CD4-positive, alpha-beta T cell (primary cell): ENCODE data around the gene MRPS15. TPM values are rescaled to one million over a fixed set of nuclear protein-coding genes. Genes with fewer than 3 reads are reported as not detected.

Experiments
- ATAC-seq: fragments of 200-7000 bp; cut with Tn5 transposase; one replicate; pipeline ENCODE4 v1.10.0; 2022; ENCODE audit warnings: mild to moderate bottlenecking; ENCODE audit not compliant: poor library complexity
- CTCF ChIA-PET: fragments of 350-600 bp; sonication (Branson Sonifier 250); formaldehyde crosslinking; loops from one replicate; lab custom pipeline; 2021; ENCODE audit warnings: antibody characterized with exemption, inconsistent platforms; lab: Charles Lee
- POLR2A ChIA-PET: fragments of 350-600 bp; sonication (Branson Sonifier 250); formaldehyde crosslinking; loops from one replicate; lab custom pipeline; 2021; ENCODE audit warnings: antibody characterized with exemption, inconsistent platforms; lab: Charles Lee
- DNase-seq, 14 experiments: peaks; one replicate each; pipeline ENCODE4 v3.0.0-alpha.2; 2013 to 2020; ENCODE audit warnings: mixed read lengths in 2 of 14
- H3K27ac ChIP-seq, 2 donors: one replicate each; pipeline versions ENCODE4 v1.5.1 to v1.7.0; 2013; ENCODE audit warnings: low read length in 2 of 2, low read depth in 1 of 2, mild to moderate bottlenecking in 1 of 2
- H3K27me3 ChIP-seq, 2 experiments: 1 replicate in 1 of 2; 2 replicates in 1 of 2; pipeline versions ENCODE4 v1.6.1 to v1.7.0; 2013; ENCODE audit warnings: low read length in 2 of 2, control low read depth in 1 of 2, mild to moderate bottlenecking in 1 of 2, moderate library complexity in 1 of 2; ENCODE audit not compliant: insufficient read depth in 2 of 2, control insufficient read depth in 1 of 2
- H3K36me3 ChIP-seq: one replicate; pipeline ENCODE4 v1.6.1; 2013; ENCODE audit warnings: low read length, control low read depth; ENCODE audit not compliant: insufficient read depth
- H3K4me1 ChIP-seq: one replicate; pipeline ENCODE4 v1.6.1; 2013; ENCODE audit warnings: low read length, control low read depth; ENCODE audit not compliant: insufficient read depth
- H3K4me3 ChIP-seq: one replicate; pipeline ENCODE4 v1.5.1; 2013; ENCODE audit warnings: mild to moderate bottlenecking, low read length, moderate library complexity
- H3K9me3 ChIP-seq, 2 experiments: 1 replicate in 1 of 2; 2 replicates in 1 of 2; pipeline versions ENCODE4 v1.6.1 to v1.7.0; 2013; ENCODE audit warnings: low read length in 2 of 2, mild to moderate bottlenecking in 2 of 2, control low read depth in 1 of 2, moderate library complexity in 1 of 2; ENCODE audit not compliant: control insufficient read depth in 1 of 2, insufficient read depth in 1 of 2
- H3K27ac Mint-ChIP-seq: one replicate; pipeline ENCODE4 v1.8.0; 2020; ENCODE audit warnings: mixed read lengths
- H3K27me3 Mint-ChIP-seq: one replicate; pipeline ENCODE4 v1.8.0; 2021; ENCODE audit warnings: mixed read lengths
- H3K36me3 Mint-ChIP-seq: one replicate; pipeline ENCODE4 v1.8.0; 2021; ENCODE audit warnings: low read depth, mixed read lengths
- H3K4me1 Mint-ChIP-seq: one replicate; pipeline ENCODE4 v1.8.0; 2021; ENCODE audit warnings: low read depth, mixed read lengths
- H3K4me3 Mint-ChIP-seq: one replicate; pipeline ENCODE4 v1.8.0; 2020; ENCODE audit warnings: mild to moderate bottlenecking, mixed read lengths
- H3K9me3 Mint-ChIP-seq: one replicate; pipeline ENCODE4 v1.8.0; 2020; ENCODE audit warnings: mixed read lengths
- CTCF ChIP-seq: fragments of 200-600 bp; IDR thresholded peaks from one replicate; pipeline ENCODE4 v1.8.0; 2022; ENCODE audit warnings: antibody characterized with exemption, mild to moderate bottlenecking
- intact Hi-C, 2 experiments: fragments of 100-400 bp; cut with DNase I in 1 of 2; cut with micrococcal nuclease in 1 of 2; formaldehyde crosslinking; loops; one replicate each; pipeline versions ENCODE4 v1.15.1 to v1.9.0; 2023 to 2025; cut with DNase I, micrococcal nuclease
- total RNA-seq, 174 experiments: library from RNA in 2 of 174; stranded (reverse) in 2 of 174; gene quantifications; one replicate each; pipeline ENCODE4 v1.2.3 and lab custom pipeline; 2021 to 2026

The MRPS15 gene
- total RNA-seq, 2 experiments from 2014 or later, result 35.4 to 36.4 TPM

GRCh38 chr1:36446746-36447145, 17.4 kb downstream of the MRPS15 start:
- Mint-ChIP-seq H3K4me3 (no peak overlapping the region), H3K4me1 (peaks cover 17% of the 10 kb centered on the region), H3K27ac (no peak overlapping the region), H3K27me3 (no peaks in the 10 kb centered on the region), H3K9me3 (no peaks in the 10 kb centered on the region), H3K36me3 (no peaks in the 10 kb centered on the region)
- no peak overlapping the region for H3K27ac ChIP-seq
- intact Hi-C loops, result loop anchor here in 1 of 2 experiments (5.0 kb wide), 2 partner anchors 206 to 986 kb away; no protein-coding TSS in a partner anchor
- no peaks in the 10 kb centered on the region for H3K27me3 ChIP-seq
- DNase-seq (no peak), ATAC-seq (no peak)
- POLR2A ChIA-PET, result interaction anchor here (0.9 kb wide), 1 partner anchor 18 kb away, joined by 4 read pairs; the partner anchor contains the start of gene MRPS15
- H3K4me3 ChIP-seq, result no peak overlapping the region
- H3K36me3 ChIP-seq, result no peaks in the 10 kb centered on the region
- no peaks in the 10 kb centered on the region for H3K9me3 ChIP-seq
- CTCF ChIA-PET, result no interaction called here
- H3K4me1 ChIP-seq, result peaks cover 15% of the 10 kb centered on the region
- TF ChIP-seq CTCF, result no peak

- peaks cover 15% of the 10 kb centered on the region for H3K4me1 ChIP-seq
- H3K27me3 Mint-ChIP-seq, result no peaks in the 10 kb centered on the region
- ChIA-PET POLR2A (interaction anchor here (0.9 kb wide), 1 partner anchor 18 kb away, joined by 4 read pairs; the partner anchor contains the start of gene MRPS15), CTCF (no interaction called here)
- no peaks in the 10 kb centered on the region for H3K9me3 Mint-ChIP-seq
- TF ChIP-seq CTCF, result no peak
- ATAC-seq (no peak), DNase-seq (peak in 4 of 14 experiments; percentile 23 to 45 (median 40))
- H3K27ac ChIP-seq, result no peak overlapping the region
- no peak overlapping the region for H3K27ac Mint-ChIP-seq
- intact Hi-C loops, result loop anchor here in 1 of 2 experiments (5.0 kb wide), 2 partner anchors 206 to 986 kb away; no protein-coding TSS in a partner anchor
- no peaks in the 10 kb centered on the region for H3K36me3 ChIP-seq
- no peaks in the 10 kb centered on the region for H3K27me3 ChIP-seq
- H3K4me1 Mint-ChIP-seq, result peaks cover 13% of the 10 kb centered on the region
- no peak overlapping the region for H3K4me3 ChIP-seq
- H3K4me3 Mint-ChIP-seq, result no peak overlapping the region
- no peaks in the 10 kb centered on the region for H3K36me3 Mint-ChIP-seq
- no peaks in the 10 kb centered on the region for H3K9me3 ChIP-seq
These were observed 17.9 kb downstream of the MRPS15 start for GRCh38 chr1:36446271-36446670.

- Histone ChIP-seq H3K4me3 (no peak overlapping the region), H3K9me3 (no peaks in the 10 kb centered on the region), H3K4me1 (no peaks in the 10 kb centered on the region), H3K27ac (no peak overlapping the region), H3K36me3 (no peaks in the 10 kb centered on the region), H3K27me3 (no peaks in the 10 kb centered on the region)
- TF ChIP-seq CTCF, result no peak
- Mint-ChIP-seq H3K4me1 (no peaks in the 10 kb centered on the region), H3K27me3 (no peaks in the 10 kb centered on the region), H3K9me3 (no peaks in the 10 kb centered on the region), H3K4me3 (no peak overlapping the region), H3K36me3 (no peaks in the 10 kb centered on the region), H3K27ac (no peak overlapping the region)
- intact Hi-C loops, result no loop called here
- ATAC-seq, result no peak
- ChIA-PET POLR2A (no interaction called here), CTCF (interaction anchor here (1.0 kb wide), 1 partner anchor 74 kb away, joined by 3 read pairs; no protein-coding TSS in a partner anchor)
- no peak for DNase-seq
These were observed 20.9 kb downstream of the MRPS15 start for GRCh38 chr1:36443297-36443696.
